ENCODE measurements around the gene PPIF. TPM values are rescaled to one million over a fixed set of nuclear protein-coding genes. Genes with fewer than 3 reads are reported as not detected.

The PPIF gene
- total RNA-seq, 6 experiments from 2014 or later: 53.7 to 106 (median 90.1) TPM

GRCh38 chr10:79313911-79314439, 33.3 kb upstream of the PPIF start:
- DNase-seq (peak in 2 of 3 donors; percentile 15 to 38), ATAC-seq (peak in 1 of 4 donors; percentile 4)
- TF ChIP-seq CTCF (IDR thresholded peaks at IDR 0.05) (no peak), POLR2A (IDR thresholded peaks at IDR 0.05) (no peak)
- Histone ChIP-seq H3K36me3 (peaks cover 0 to 10% (median under 1%) of the 10 kb centered on the region in 4 donors), H3K4me1 (no peaks in the 10 kb centered on the region), H3K4me3 (no peak overlapping the region), H3K27ac (no peak overlapping the region), H3K9me3 (no peaks in the 10 kb centered on the region), H3K27me3 (no peaks in the 10 kb centered on the region)
- intact Hi-C loops (cut with DNase I): no loop called here
- WGBS (ENCODE audit: insufficient coverage, low coverage, low lambda C conversion rate, missing lambda C conversion rate): 75% methylated on average over 9 of the region's 11 CpGs

GRCh38 chr10:79314761-79315601, 32.3 kb upstream of the PPIF start:
- Histone ChIP-seq H3K27ac (no peak overlapping the region), H3K4me3 (no peak overlapping the region), H3K27me3 (no peaks in the 10 kb centered on the region), H3K9me3 (no peaks in the 10 kb centered on the region), H3K4me1 (no peaks in the 10 kb centered on the region), H3K36me3 (peaks cover 0 to 6% (median 0%) of the 10 kb centered on the region in 4 donors)
- intact Hi-C loops (cut with DNase I): no loop called here
- WGBS (ENCODE audit: insufficient coverage, low coverage, low lambda C conversion rate, missing lambda C conversion rate): 78% methylated on average over 7 of the region's 25 CpGs
- TF ChIP-seq POLR2A (IDR thresholded peaks at IDR 0.05) (no peak), CTCF (IDR thresholded peaks at IDR 0.05) (no peak)
- DNase-seq (peak in 2 of 3 donors; percentile 18 to 45), ATAC-seq (no peak)

GRCh38 chr10:79315602-79315920, 31.7 kb upstream of the PPIF start:
- intact Hi-C loops (cut with DNase I): no loop called here
- H3K4me3 ChIP-seq: no peak overlapping the region
- no peaks in the 10 kb centered on the region for H3K27me3 ChIP-seq
- DNase-seq (no peak), ATAC-seq (no peak)
- H3K36me3 ChIP-seq: peaks cover 0 to 6% (median 0%) of the 10 kb centered on the region in 4 donors
- TF ChIP-seq CTCF (IDR thresholded peaks at IDR 0.05): no peak
- TF ChIP-seq POLR2A (IDR thresholded peaks at IDR 0.05): no peak
- WGBS (ENCODE audit: insufficient coverage, low coverage, low lambda C conversion rate, missing lambda C conversion rate): 75% methylated on average over 11 of the region's 11 CpGs
- H3K27ac ChIP-seq: no peak overlapping the region
- H3K9me3 ChIP-seq: no peaks in the 10 kb centered on the region
- H3K4me1 ChIP-seq: no peaks in the 10 kb centered on the region

- WGBS (ENCODE audit: insufficient coverage, low coverage, low lambda C conversion rate, missing lambda C conversion rate): 49% methylated on average over 8 of the region's 13 CpGs
- Histone ChIP-seq H3K4me3 (no peak overlapping the region), H3K27ac (no peak overlapping the region), H3K27me3 (no peaks in the 10 kb centered on the region), H3K4me1 (no peaks in the 10 kb centered on the region), H3K36me3 (peaks cover 0 to 6% (median 0%) of the 10 kb centered on the region in 4 donors), H3K9me3 (no peaks in the 10 kb centered on the region)
- peak in 1 of 3 donors; percentile 52 for DNase-seq
- intact Hi-C loops (cut with DNase I): no loop called here
- no peak for TF ChIP-seq POLR2A (IDR thresholded peaks at IDR 0.05)
- TF ChIP-seq CTCF (IDR thresholded peaks at IDR 0.05): no peak
- ATAC-seq: peak; percentile 5 to 37 (median 19)
These were observed 30.4 kb upstream of the PPIF start for GRCh38 chr10:79316671-79317431.
